HG03108 (cell line): Measurements from ENCODE around the gene MGAT3.

Experiments
- ATAC-seq: cut with Tn5 transposase; IDR thresholded peaks from one replicate; pipeline ENCODE4 v1.9.1; 2021; ENCODE audit warnings: moderate library complexity; ENCODE audit not compliant: unreplicated experiment

MGAT3 gene

DNA sequence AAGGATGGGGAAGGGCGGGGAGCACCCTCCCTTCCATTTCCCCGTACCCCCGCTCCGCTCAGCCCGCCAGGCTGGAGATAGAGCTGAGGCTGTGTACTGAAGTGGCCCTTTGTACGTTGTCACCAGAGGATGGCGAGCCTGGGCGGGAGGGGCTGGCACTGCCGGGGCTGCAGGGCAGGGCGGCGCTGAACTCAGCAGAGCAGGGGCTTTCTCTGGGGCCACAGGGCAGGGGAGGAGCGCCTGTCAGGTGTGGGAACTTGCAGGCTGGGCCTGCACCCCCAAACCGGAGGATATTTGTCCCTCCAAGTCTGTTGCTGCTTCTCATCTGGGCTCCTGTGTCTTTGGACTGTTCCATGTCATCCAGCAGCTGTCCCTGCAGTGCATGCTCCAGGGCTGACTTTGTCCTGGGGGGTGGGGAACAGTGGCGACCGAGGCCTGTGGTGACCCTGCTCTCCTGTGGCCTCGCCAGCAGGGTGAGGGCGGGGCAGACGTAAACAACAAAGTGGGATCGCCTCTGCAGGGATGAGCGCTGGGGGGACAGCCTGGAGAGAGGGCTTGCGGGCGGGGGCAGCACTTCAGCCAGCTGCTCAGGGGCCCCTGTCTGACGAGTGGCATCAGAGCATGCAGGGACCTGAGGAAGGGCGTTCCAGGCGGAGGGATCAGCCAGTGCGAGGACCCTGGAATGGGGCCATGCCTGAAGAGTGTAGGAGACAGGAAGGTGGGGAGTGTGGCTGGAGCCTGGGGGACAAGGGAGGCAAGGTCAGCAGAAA, 13.1 kb downstream of the MGAT3 start:
- no peak for ATAC-seq

DNA sequence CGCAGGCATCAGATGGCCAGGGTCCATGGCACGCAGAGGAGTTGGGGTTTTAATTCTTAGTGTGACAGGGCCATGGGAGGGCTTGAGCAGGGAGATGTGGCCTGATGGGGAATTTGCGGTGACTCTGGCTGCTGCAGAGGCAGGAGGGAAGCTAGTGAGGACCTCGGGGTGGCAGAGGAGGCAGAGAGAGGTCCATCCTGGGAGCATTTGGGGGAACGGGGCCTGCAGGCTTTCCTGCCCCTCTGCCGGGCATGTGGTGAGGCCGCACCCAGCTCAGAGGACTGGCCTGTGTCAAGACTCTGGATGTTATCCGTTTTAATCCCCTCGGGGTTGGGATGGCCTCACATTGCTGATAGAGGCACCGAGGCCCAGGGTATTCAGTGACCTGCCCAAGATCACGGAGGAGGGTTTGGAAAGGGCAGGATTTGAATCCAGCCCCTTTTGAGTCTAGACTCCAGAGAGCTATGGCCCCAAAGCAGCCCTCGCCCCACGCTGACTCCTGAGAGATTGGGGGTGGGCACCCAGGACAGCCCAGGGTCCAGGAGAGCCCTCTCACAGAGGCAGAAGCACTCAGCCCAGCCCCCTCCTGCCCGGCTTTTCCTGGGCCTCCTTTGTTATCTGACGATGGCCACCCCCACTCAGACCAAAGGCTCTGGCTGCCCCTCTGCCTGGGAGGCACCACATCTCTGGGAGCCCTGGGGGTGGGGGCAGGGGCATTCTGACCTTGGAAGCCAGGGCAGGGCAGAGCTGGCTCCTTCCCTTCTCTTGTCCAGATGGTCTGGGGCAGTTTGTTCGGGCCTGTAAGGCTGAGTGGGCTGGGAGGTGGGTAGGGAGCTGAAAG, 13.9 kb downstream of the MGAT3 start:
- no peak for ATAC-seq

DNA sequence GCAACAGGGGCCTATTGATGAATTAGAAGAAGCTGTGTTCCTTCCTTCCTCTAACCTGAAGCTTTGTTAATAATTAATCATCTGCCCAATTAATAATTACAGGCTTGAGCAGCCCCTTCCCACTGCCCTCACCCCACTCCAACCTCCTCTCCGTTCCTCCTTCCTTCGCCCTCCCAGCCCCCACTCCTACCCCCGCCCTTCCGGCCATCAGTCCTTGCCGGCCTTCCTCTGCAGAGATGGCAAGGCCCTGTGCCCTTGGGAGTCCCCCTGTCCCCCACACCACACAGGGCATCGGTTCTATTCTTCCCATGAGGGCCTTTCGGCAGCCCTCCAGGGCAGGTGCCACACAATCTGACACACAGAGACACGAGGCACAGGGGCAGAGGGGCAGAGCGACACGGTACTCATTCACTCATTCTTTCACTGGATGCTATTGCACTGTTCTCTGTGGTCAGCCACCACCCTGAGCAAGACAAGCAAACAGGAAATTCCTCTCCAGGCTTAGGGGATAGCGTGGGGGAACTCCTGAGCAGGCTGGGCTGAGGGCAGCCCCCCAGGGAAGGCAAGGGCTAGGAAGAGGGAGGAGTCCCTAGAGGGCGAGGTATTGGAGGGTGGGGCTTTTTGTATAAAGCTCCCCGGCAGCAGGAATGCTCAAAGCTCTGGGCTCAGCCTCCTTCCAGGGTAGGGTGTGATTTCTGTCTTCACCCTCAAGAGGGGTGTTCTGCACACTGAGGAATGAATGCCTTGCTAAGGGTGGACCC, 14.7 kb downstream of the MGAT3 start:
- peak; percentile 69 for ATAC-seq

DNA sequence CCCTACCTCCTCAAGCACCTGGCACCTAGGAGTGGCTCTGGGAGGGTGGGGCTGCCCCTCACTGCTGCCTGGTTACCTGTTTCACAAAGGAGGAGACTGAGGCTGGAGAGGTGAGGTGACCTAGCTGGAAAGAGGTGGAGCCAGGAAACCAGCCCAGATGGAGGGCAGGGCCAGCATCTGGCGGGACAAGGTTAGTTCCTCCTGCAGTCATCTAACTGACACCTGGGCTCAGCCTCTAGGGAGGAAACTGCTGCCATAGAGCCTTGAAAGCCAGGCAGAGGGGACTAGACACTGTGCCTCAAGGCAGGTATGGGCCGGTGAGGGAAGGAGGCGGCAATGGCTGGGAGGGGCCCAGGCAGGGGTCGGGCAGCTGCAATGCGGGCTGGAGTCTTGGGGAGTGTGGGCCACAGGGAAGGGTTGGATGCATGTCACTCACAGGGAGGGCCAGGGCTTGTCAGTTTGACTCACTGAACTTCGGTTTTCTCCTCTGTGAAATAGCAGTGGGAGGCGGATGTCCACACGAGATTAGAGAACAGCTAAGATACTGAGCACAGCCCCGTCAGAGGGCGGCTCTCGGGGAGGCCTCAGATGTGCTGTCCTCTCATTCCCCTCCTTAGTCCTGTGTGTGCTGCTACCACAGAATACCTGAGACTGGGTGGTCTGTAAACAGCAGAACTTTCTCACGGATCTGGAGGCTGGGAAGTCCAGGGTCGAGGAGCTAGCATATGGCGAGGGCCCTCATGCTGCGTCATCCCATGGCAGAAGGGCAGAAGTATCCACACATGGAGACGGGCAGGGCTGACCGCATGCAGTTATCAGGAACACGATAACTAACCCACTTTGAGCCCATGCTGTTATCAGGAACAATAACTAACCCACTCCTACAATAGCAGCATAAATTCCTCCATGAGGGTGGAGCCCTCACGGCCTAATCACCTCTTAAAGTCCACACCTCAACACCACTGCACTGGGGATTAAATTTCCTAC, 16.1 kb downstream of the MGAT3 start:
- no peak for ATAC-seq

DNA sequence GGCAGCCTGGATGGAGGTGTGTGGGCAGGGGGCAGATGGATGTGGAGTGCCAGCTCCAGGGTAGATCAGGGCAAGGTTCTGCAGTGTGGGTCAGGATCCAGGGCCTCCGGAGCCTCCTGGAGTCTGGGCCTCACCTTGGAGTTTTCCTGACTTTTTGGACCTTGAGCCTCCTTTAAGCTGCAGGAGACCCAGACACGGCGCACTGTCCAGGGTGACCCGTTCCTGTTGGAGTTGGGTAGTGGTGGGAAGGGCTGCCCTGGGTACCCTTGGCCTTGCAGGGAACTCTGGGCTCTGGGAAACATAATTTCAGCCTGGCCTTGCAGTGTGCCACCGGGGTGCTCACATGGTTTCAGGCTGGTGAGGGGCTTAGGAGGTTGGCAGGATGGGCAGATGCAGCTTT, 17.0 kb downstream of the MGAT3 start:
- no peak for ATAC-seq

DNA sequence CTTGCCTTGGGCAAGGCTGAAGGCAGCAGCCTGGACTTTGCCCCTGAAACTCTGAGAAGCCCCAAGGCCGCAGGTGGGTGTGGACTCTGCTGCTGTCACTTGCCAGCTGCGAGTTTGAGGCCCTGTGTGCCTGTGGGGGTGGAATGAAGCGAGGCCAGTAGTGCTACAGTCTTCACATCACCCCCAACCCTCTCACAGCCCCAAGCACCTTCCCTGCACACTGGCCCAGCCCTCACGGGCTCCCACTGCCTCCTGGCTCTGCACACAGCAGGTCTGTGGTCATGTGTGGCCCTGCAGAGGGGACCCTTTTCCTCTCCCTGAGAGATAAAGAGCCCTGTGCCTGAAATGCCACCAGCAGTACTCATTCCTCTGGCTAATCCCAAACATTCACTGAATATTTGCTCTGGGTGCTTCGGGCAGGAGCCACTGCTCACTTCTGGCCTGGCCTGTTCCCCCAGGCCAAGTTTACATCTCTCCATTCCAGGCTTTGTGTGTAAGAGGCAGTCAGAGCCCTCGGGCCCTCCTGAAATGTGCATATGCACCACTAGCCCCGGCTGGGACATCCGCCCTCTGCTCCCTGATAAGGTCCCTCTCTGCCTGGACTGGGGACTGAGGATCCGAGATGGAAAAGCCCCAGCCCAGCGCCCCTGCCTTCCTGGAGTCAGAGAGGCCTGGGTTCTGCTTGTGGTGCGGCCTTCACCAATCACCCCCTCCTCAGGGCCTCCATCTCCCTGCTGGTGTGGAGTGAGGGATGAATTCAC, 17.7 kb downstream of the MGAT3 start:
- ATAC-seq, result no peak

DNA sequence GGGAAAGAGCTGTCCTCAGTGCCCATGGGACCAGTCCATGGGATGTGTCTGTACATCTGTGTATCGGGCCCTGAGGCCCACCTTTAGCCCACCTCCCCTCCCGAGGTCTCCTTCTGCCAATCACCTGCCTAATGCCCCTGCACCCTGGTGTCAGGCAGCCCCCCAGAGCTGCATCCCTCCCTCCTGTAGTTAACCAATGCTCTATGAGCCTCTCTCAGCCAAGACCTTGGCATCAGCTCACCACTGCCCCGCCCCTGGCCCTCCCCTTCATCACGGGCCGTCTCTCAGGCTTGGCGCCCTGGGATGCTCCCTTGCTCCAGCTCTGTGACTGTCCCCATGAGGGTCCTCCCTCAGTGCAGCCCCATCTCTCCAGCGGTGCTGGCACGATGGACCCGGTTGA, 18.5 kb downstream of the MGAT3 start:
- ATAC-seq, result no peak

DNA sequence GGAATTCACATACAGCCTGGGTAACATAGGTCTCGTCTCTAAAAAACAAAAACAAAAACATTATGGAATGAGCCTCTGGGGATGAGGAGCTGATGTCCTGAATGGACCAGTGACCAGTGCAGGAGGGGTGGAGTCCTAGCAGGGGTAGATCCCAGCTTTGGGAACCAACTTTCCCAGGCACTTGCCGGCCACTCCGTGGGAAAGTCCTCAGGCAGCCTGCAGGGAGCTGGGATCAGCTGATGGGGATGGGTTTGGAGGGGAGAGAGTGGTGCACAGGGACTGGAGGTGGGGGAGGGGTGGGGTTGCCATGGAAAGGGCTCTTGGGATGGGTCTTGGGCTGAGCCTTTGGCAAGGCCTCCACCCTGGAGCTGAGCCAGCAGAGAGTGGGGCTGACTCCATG, 19.1 kb downstream of the MGAT3 start:
- ATAC-seq, result no peak

DNA sequence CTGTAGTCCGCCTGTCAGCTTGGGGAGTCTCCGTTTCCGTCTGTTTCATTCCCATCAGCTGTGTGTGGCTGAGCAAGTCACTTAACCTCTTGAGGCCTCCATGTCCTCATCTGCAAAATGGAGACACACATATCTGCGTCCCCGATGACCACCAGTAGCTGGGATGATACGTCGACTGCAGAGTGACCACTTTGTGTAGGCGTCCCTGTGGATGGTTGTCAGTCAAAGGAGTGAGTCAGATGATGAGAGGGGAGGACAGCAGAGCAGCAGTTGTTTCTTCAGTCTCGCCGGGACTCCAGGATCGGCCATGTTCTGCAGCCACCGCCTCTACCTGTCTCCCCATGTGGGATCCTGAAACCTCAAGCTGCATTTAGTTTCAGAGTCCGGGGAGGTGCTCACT, 19.9 kb downstream of the MGAT3 start:
- no peak for ATAC-seq

DNA sequence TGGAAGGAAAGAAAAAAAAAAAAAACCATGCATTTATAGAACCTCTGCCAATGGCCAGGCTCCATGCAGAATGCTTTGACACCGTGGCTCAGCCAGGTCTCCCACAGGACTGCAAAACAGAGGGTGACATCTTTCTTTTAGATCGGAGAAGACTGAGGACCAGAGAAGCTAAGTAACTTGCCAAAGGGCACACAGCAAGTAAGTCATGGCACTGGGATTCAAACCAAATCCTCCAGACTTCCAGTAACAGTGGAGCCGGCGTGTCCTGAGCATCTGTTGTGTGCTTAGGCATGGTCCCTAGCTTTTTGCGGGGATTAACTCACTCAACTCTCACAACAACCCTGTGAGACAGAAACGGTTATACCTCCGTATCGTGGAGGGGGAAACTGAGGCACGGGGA, 20.7 kb downstream of the MGAT3 start:
- no peak for ATAC-seq

DNA sequence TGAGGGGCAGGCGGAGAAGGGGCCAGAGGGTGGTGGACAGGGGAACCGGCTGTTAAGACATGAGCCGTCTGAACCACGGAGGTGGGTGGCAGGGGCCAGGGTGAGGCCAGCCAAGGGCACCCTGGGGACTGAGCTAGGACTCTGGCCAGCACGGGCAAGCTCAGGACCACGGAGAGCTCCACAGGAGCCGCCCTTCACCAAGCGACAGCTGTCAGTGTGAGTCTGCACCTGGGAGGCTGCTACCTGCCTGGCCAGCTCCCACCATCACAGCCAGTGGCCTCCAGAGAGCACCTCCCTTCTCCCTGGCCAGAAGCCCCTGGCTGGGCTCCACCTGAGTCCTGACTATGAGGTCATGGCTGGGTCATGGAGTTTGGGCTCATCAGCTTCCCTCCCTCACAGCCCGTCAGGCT, 21.6 kb downstream of the MGAT3 start:
- no peak for ATAC-seq

DNA sequence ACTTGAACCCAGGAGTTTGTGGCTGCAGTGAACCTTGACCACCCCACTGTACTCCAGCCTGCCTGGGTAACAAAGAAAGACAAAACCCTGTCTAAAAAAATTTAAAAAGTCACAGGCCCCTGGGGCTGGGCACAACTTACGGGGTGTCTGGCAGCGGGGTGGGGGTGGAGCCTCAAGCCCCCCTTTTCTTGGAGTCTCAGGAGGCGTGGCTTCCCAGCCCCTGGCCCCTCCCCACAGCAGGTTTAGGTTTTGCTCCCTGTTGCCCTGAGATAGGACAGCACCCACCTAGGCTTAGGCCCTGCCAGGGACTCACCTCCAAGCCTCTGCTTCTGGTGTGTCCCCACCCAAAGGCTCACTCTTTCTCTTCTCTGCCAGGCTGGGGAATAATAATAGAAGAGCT, 22.4 kb downstream of the MGAT3 start:
- no peak for ATAC-seq

DNA sequence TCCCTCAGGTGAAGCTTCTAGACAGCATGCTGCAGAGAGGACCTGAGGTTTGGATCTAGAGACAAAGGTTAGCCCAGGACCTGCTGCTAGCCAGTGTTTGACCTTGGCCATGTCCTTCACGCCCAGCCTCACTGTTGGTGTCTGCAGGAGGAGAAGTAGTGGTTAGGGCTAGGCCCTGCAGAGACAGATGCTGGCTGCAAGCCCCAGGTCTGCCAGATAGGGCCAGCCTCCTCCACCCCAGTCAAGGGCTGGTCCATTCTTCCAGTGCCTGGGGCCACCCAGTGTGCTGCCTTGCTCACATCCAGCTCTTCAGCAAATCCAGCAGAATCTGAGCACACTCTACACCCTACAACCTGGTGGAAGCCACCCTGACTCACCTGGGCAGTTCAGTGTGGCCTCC, 23.7 kb downstream of the MGAT3 start:
- ATAC-seq, result no peak

DNA sequence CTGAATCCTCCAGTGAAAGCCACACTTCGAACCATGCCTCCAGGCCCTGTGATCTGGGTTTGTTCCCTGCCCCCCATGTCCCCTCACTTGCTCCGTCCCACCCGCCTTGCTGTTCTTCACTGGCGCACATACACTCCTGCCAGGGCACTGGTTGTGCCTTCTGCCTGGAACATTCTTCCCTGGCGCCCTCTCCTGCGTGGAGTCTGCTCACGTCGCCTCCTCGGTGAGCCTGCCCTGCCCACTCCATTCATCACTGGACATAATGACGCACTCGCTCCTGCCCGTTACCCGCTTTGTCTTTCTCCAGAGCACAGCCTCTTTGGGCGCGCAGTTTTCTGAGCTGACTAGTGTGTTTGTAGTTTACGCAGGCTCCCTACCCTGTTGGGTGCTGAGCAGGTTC, 24.2 kb downstream of the MGAT3 start:
- ATAC-seq, result no peak

DNA sequence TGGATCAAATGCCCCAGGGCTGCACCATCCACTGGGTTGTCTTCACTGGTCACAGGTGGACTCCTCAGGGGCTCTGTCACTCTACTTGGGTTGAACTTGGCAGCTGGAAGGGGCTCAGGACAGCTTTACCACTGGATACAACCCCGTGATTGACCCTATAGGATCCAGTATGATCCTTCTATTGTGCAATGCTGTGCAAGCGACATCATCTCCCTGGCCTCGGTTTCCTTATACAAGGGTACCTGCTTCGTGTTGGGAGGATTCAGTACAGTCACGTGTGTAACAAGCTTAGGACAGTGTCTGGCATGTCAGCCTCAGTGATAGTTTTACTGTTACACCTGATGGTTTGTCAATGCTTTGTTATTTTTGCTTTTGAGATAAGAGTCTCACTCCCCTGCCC, 24.8 kb downstream of the MGAT3 start:
- ATAC-seq, result no peak

DNA sequence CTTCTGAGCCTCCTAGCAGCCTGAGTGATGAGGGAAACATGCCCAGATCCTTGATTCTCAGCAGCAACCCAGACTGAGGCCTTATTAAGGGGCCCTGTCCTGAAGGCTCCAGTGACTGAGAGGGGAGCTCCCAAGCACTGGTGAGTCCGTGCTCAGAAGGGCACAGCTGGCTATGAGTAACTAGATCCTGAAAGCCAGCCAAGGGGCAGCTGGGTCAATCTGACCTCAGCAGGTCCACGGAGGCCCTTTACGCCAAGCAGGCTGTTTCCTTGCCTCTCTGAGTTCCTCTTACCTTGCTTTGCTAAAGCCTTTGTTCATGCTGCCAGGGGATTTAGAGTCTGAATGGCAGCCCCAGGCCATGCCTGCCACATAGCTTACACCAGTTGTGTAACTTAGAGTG, 26.0 kb downstream of the MGAT3 start:
- ATAC-seq, result no peak

DNA sequence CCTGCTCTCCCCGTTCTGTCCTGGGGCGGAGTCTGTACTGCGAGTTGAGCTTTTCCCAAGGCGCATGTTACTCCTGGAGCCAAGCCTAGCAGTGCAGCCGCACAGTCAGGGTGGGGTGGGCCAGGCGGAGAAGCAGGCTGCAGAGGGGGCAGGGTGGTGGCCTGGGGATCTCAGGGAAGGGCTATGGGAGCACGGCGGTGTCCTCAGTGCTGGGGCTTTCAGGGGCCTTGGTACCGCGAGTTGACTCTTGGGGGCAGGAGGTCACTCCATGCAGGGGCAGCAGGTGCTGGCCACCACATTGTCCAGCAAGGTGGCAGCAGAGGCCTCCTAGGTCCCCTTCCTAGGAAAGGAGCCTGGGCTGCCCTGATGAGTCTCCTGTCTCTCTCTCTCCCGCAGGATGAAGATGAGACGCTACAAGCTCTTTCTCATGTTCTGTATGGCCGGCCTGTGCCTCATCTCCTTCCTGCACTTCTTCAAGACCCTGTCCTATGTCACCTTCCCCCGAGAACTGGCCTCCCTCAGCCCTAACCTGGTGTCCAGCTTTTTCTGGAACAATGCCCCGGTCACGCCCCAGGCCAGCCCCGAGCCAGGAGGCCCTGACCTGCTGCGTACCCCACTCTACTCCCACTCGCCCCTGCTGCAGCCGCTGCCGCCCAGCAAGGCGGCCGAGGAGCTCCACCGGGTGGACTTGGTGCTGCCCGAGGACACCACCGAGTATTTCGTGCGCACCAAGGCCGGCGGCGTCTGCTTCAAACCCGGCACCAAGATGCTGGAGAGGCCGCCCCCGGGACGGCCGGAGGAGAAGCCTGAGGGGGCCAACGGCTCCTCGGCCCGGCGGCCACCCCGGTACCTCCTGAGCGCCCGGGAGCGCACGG, 30.4 kb downstream of the MGAT3 start:
- no peak for ATAC-seq

DNA sequence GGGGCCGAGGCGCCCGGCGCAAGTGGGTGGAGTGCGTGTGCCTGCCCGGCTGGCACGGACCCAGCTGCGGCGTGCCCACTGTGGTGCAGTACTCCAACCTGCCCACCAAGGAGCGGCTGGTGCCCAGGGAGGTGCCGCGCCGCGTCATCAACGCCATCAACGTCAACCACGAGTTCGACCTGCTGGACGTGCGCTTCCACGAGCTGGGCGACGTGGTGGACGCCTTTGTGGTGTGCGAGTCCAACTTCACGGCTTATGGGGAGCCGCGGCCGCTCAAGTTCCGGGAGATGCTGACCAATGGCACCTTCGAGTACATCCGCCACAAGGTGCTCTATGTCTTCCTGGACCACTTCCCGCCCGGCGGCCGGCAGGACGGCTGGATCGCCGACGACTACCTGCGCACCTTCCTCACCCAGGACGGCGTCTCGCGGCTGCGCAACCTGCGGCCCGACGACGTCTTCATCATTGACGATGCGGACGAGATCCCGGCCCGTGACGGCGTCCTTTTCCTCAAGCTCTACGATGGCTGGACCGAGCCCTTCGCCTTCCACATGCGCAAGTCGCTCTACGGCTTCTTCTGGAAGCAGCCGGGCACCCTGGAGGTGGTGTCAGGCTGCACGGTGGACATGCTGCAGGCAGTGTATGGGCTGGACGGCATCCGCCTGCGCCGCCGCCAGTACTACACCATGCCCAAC, 31.2 kb downstream of the MGAT3 start:
- no peak for ATAC-seq
